Vagina (tissue), 2 donors: ENCODE results near the gene CDH4.

Experiments
- POLR2A ChIP-seq, 2 donors: fragments of 450-650 bp; IDR thresholded peaks; one replicate each; pipeline ENCODE4 v1.6.1; 2017; ENCODE audit warnings: antibody characterized with exemption in 2 of 2, mild to moderate bottlenecking in 2 of 2, moderate library complexity in 2 of 2
- TF ChIP-seq, protein P1 (sequence below), 3 experiments: fragments of 450-650 bp in 2 of 3; fragments of 200-600 bp in 1 of 3; sonication (generic) in 1 of 3; IDR thresholded peaks; one replicate each; pipeline ENCODE4 v1.5.1; 2017 to 2019; ENCODE audit warnings: antibody characterized with exemption in 3 of 3, mild to moderate bottlenecking in 2 of 3, moderate library complexity in 2 of 3

DNA sequence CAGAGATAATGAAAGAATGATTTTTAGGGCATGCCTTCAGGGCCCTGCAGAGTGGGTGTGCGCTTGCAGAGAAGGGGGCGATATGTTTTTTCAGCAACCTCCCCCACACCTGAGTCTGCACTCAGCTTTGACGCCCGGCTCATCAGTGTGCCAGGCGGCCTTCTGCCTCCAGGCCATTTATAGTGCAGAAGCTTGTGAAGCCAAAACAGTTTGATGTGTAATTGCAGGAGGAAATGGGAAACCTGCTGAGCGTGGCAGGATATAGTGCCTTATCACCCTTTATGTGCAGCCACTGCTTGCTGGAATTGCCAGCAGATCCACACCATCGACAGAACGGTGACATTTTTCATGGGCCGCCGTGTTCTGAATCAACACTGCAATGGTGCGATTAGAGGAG lies 178.2 kb downstream of the CDH4 start:
- TF ChIP-seq POLR2A (IDR thresholded peaks at IDR 0.05), result no peak
- TF ChIP-seq, protein P1, sequence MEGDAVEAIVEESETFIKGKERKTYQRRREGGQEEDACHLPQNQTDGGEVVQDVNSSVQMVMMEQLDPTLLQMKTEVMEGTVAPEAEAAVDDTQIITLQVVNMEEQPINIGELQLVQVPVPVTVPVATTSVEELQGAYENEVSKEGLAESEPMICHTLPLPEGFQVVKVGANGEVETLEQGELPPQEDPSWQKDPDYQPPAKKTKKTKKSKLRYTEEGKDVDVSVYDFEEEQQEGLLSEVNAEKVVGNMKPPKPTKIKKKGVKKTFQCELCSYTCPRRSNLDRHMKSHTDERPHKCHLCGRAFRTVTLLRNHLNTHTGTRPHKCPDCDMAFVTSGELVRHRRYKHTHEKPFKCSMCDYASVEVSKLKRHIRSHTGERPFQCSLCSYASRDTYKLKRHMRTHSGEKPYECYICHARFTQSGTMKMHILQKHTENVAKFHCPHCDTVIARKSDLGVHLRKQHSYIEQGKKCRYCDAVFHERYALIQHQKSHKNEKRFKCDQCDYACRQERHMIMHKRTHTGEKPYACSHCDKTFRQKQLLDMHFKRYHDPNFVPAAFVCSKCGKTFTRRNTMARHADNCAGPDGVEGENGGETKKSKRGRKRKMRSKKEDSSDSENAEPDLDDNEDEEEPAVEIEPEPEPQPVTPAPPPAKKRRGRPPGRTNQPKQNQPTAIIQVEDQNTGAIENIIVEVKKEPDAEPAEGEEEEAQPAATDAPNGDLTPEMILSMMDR (IDR thresholded peaks at IDR 0.05), result no peak
